Heart left ventricle (tissue), 16 donors: ENCODE data around the gene DGKZ. TPM values are rescaled to one million over a fixed set of nuclear protein-coding genes. Genes with fewer than 3 reads are reported as not detected.

Experiments
- ATAC-seq, 4 donors: fragments of 200-7000 bp; cut with Tn5 transposase; one replicate each; pipeline ENCODE4 v1.9.1; 2020 to 2022; ENCODE audit warnings: moderate library complexity in 4 of 4, mild to moderate bottlenecking in 3 of 4, moderate number of reproducible peaks in 1 of 4
- DNase-seq, 5 donors: peaks; one replicate each; pipeline ENCODE4 v3.0.0-alpha.2; 2020
- H3K27ac ChIP-seq, 12 donors: fragments of 200-600 bp; sonication (generic) in 4 of 12; one replicate each; pipeline versions ENCODE4 v1.5.0 to v1.8.0; 2016 to 2022; ENCODE audit warnings: mild to moderate bottlenecking in 2 of 12
- H3K27me3 ChIP-seq, 9 donors: fragments of 200-600 bp; sonication (generic) in 2 of 9; one replicate each; pipeline versions ENCODE4 v1.5.1 to v1.8.0; 2016 to 2022; ENCODE audit warnings: mild to moderate bottlenecking in 3 of 9
- H3K36me3 ChIP-seq, 9 donors: fragments of 200-600 bp; sonication (generic) in 2 of 9; one replicate each; pipeline versions ENCODE4 v1.5.0 to v1.8.0; 2018 to 2022; ENCODE audit warnings: mild to moderate bottlenecking in 2 of 9
- H3K4me1 ChIP-seq, 12 donors: fragments of 200-600 bp; sonication (generic) in 4 of 12; one replicate each; pipeline versions ENCODE4 v1.5.0 to v1.8.0; 2016 to 2022; ENCODE audit warnings: mild to moderate bottlenecking in 3 of 12
- H3K4me3 ChIP-seq, 12 donors: fragments of 200-600 bp; sonication (generic) in 4 of 12; one replicate each; pipeline versions ENCODE4 v1.5.0 to v1.8.0; 2017 to 2022; ENCODE audit warnings: mild to moderate bottlenecking in 9 of 12, moderate library complexity in 4 of 12
- H3K9me3 ChIP-seq, 12 donors: fragments of 200-600 bp; sonication (generic) in 4 of 12; one replicate each; pipeline versions ENCODE4 v1.5.0 to v1.8.0; 2016 to 2022; ENCODE audit warnings: mild to moderate bottlenecking in 1 of 12
- POLR2A ChIP-seq, 2 donors: fragments of 450-650 bp; IDR thresholded peaks; one replicate each; pipeline ENCODE4 v1.6.1; 2017; ENCODE audit warnings: antibody characterized with exemption in 2 of 2, mild to moderate bottlenecking in 2 of 2, moderate library complexity in 2 of 2
- WGBS, 4 donors: extraction: QIAGEN DNeasy Blood & Tissue Kit in 2 of 4; methylation state at CpG; one replicate each; pipeline versions ENCODE4 v1.1.5 to v1.1.7; 2013 to 2018; 5-methylcytosine and 5-hydroxymethylcytosine counted together
- intact Hi-C, 10 donors: fragments of 100-400 bp; cut with DNase I; formaldehyde crosslinking; loops; one replicate each; pipeline versions ENCODE4 v1.11.1 to v1.14.2; 2022
- microRNA-seq, 4 donors: library from miRNA; unstranded; fragments of <30 nt; microRNA quantifications; one replicate each; pipeline versions ENCODE4 to v1.2.0, GENCODE V29; 2017 to 2020
- polyA plus RNA-seq, 2 donors: library from polyadenylated mRNA; stranded (reverse); fragments of 200-250 nt; gene quantifications; one replicate each; pipeline ENCODE4 v1.2.3, GENCODE V29; 2013
- total RNA-seq, 9 donors: library from RNA; depleted of rRNA in 2 of 9; stranded (reverse); fragments of >200 nt in 2 of 9; fragmentation: NEBNext Ultra II Directional in 3 of 9; extraction: Animal tissue kit (Norgen Biotek cat#: 25700) in 3 of 9; gene quantifications; one replicate each; pipeline versions ENCODE4 v1.1.0 to v1.2.4, GENCODE V29; 2016 to 2023
- TF ChIP-seq, protein P1 (sequence below), 12 donors: fragments of 200-600 bp; sonication (generic) in 4 of 12; IDR thresholded peaks; one replicate each; pipeline versions ENCODE4 v1.5.0 to v1.8.0; 2018 to 2022; ENCODE audit warnings: antibody characterized with exemption in 12 of 12, mild to moderate bottlenecking in 5 of 12
- donor health status: ischemic (EF 13 %, LVEDD 7.1; RV severe dilation, severe dysfunction).
- donor health status: healthy with polysubstance abuse.
- donor health status: DM: no; HTN: yes; CAD: no.
- donor health status: DM: no; HTN: no; CAD: no.
- donor health status: ischemic (EF 25% LVEDD 6.9; RV normal size, moderate dysfunction).
- donor health status: ischemic (EF 25% LVEDD 5.7; RV mildly dilated, moderate dysfunction).
- donor health status: healthy.
- donor health status: DM: yes; HTN: yes; CAD: no.
- donor health status: ischemic (EF 35%, LVEDD 5.7; RV mildly dilated, moderate dysfunction).
- donor health status: nonischemic (EF 11% LVEDD 7.7; RV severe dilation, severe dysfunction).
- donor health status: DM: yes; HTN: yes; CAD: no.
- donor health status: PGD.
- donor health status: ischemic (EF 29% LVEDD 5.4; RV normal size, mild dysfunction).
- donor health status: nonischemic (EF 23%, LVEDD 6.1; RV moderate dilation, normal function).

DGKZ gene
- total and polyA plus RNA-seq, 11 donors = 41.7 to 114 (median 59.5) TPM

DNA sequence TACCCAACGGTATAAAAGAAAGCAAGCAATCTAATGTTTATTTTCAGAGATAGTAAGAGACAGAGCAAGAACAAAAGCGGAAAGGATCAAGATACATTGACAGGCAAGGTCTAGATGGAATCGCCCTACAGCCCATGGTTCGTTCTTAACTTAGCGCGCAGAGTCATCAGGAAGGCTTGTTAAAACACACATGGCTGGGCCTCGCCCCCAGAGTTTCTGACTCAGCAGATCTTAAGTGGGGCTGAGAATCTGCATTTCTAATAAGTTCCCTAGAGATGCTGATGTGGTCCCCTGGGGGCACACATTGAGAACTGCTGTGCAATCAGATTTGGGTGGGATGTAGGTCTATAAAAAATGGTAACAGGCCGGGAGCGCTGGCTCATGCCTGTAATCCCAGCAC is 80.1 kb downstream of the DGKZ start:
- ATAC-seq (no peak), DNase-seq (no peak)
- TF ChIP-seq, protein P1, sequence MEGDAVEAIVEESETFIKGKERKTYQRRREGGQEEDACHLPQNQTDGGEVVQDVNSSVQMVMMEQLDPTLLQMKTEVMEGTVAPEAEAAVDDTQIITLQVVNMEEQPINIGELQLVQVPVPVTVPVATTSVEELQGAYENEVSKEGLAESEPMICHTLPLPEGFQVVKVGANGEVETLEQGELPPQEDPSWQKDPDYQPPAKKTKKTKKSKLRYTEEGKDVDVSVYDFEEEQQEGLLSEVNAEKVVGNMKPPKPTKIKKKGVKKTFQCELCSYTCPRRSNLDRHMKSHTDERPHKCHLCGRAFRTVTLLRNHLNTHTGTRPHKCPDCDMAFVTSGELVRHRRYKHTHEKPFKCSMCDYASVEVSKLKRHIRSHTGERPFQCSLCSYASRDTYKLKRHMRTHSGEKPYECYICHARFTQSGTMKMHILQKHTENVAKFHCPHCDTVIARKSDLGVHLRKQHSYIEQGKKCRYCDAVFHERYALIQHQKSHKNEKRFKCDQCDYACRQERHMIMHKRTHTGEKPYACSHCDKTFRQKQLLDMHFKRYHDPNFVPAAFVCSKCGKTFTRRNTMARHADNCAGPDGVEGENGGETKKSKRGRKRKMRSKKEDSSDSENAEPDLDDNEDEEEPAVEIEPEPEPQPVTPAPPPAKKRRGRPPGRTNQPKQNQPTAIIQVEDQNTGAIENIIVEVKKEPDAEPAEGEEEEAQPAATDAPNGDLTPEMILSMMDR (IDR thresholded peaks at IDR 0.05) = no peak
- no peak for TF ChIP-seq POLR2A (IDR thresholded peaks at IDR 0.05)
- Histone ChIP-seq H3K9me3 (no peaks in the 10 kb centered on the region), H3K4me1 (no peaks in the 10 kb centered on the region), H3K36me3 (peaks cover 0 to 63% (median 58%) of the 10 kb centered on the region in 9 donors), H3K27ac (no peak overlapping the region), H3K27me3 (no peaks in the 10 kb centered on the region), H3K4me3 (no peak overlapping the region)
- WGBS, 4 donors = 89 to 91% (median 90%) methylated on average over 9 of the region's 9 CpGs
- intact Hi-C loops = no loop called here

DNA sequence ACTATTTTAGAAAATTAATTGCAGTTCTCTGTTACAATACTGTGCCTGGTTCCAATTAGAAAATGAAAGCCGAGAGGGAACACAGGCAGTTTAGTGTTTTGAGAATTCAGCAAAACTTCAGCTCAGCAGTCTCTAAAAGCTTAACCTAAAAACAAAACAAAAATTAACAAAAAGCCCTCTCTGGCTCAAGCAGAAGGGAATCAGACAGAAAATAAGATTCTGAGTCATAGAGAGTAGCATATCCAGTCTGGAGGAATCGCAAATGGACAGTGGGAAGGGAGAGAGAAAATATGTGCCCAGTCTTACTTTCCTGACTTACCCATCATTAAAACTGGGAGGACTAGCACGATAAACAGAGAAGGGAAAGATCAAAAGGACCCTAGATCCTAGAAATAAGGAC is 82.5 kb downstream of the DGKZ start:
- no peak for ATAC-seq
- 92 to 97% (median 94%) methylated on average over 3 of the region's 3 CpGs for WGBS, 4 donors
- TF ChIP-seq POLR2A (IDR thresholded peaks at IDR 0.05) = no peak
- TF ChIP-seq, protein P1 (IDR thresholded peaks at IDR 0.05) = no peak
- no peaks in the 10 kb centered on the region for H3K27me3 ChIP-seq
- peaks cover 0 to 1% (median 0%) of the 10 kb centered on the region in 12 donors for H3K4me1 ChIP-seq
- no peak overlapping the region for H3K4me3 ChIP-seq
- intact Hi-C loops = no loop called here
- no peaks in the 10 kb centered on the region for H3K9me3 ChIP-seq
- H3K27ac ChIP-seq = no peak overlapping the region
- DNase-seq = no peak
- H3K36me3 ChIP-seq = peaks cover 0 to 80% (median 69%) of the 10 kb centered on the region in 9 donors

Small RNA genes within 50 kb of the gene (microRNA-seq; reads per million reads assigned to microRNA genes)
- gene MIR4688 = 0 to 0.77 (median 0.03) reads per million in 4 donors

Other genes starting within 250 kb of the DGKZ start
- gene PHF21A, start 226.0 kb upstream of the DGKZ start, total RNA-seq = 10 to 100 TPM; 19.5 to 45.9 (median 37.0) TPM
- gene PHF21A, start 226.0 kb upstream of the DGKZ start, polyA plus RNA-seq = 10 to 100 TPM; 16.5 to 16.7 TPM
- 10 to 100 TPM; 15.5 to 31.9 (median 23.3) TPM for gene CREB3L1, start 69.8 kb upstream of the DGKZ start, total RNA-seq
- 10 to 100 TPM in 1 of 2 donors, 1 to 10 TPM in 1; 7.4 to 30.9 TPM for gene CREB3L1, start 69.8 kb upstream of the DGKZ start, polyA plus RNA-seq
- gene MDK, start 34.2 kb downstream of the DGKZ start, total RNA-seq = 10 to 100 TPM in 3 of 9 donors, 1 to 10 TPM in 6; 1.9 to 26.5 (median 7.9) TPM
- 1 to 10 TPM; 2.3 to 4.8 TPM for gene MDK, start 34.2 kb downstream of the DGKZ start, polyA plus RNA-seq
- under 1 TPM in 3 of 9 donors, not detected in 6; 0.15 to 0.27 (median 0.20) TPM for gene CHRM4, start 44.3 kb downstream of the DGKZ start, total RNA-seq
- gene CHRM4, start 44.3 kb downstream of the DGKZ start, polyA plus RNA-seq = under 1 TPM in 1 of 2 donors, not detected in 1; 0.08 TPM
- 10 to 100 TPM; 13.3 to 23.5 (median 16.7) TPM for gene AMBRA1, start 246.6 kb downstream of the DGKZ start, total RNA-seq
- 10 to 100 TPM in 1 of 2 donors, 1 to 10 TPM in 1; 5.6 to 11.0 TPM for gene AMBRA1, start 246.6 kb downstream of the DGKZ start, polyA plus RNA-seq